Coronary artery (tissue), 2 donors: ENCODE data around the gene RAPGEF5.

Experiments used
- DNase-seq: peaks from one replicate; pipeline ENCODE4 v3.0.0-alpha.2; 2017; ENCODE audit warnings: low spot score
- H3K27ac ChIP-seq, 2 donors: fragments of 200-600 bp; sonication (generic); one replicate each; pipeline ENCODE4 v1.5.1; 2016 to 2019
- H3K4me3 ChIP-seq: fragments of 200-600 bp; sonication (generic); 2 replicates; pipeline ENCODE4 v1.5.1; 2016; ENCODE audit warnings: mild to moderate bottlenecking, moderate library complexity
- TF ChIP-seq, protein P1 (sequence below): fragments of 200-600 bp; sonication (generic); IDR thresholded peaks from one replicate; pipeline ENCODE4 v1.5.1; 2019; ENCODE audit warnings: antibody characterized with exemption

Gene RAPGEF5

DNA sequence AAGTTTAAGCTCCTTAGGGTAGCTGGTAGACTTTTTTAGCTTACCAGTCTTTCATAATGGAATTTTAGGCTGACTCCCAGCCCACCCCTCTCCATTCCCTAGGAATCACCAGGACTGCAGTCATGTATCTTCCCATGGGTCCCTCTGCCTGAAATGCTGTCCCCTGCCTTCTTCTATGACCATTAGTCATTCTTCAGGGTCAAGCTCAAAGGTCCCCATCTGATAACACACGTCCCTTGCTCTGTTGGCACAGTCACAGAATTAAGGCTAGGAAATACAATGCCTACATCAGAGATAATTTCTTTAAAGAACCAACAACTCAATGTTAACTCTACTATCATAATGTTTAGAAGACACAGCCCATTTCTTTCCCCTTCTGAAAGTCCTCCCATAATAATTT lies 140.6 kb downstream of the RAPGEF5 start:
- Histone ChIP-seq H3K4me3 (peak overlapping the region; percentile 73), H3K27ac (peak overlapping the region; percentile 15 to 83)
- TF ChIP-seq, protein P1, sequence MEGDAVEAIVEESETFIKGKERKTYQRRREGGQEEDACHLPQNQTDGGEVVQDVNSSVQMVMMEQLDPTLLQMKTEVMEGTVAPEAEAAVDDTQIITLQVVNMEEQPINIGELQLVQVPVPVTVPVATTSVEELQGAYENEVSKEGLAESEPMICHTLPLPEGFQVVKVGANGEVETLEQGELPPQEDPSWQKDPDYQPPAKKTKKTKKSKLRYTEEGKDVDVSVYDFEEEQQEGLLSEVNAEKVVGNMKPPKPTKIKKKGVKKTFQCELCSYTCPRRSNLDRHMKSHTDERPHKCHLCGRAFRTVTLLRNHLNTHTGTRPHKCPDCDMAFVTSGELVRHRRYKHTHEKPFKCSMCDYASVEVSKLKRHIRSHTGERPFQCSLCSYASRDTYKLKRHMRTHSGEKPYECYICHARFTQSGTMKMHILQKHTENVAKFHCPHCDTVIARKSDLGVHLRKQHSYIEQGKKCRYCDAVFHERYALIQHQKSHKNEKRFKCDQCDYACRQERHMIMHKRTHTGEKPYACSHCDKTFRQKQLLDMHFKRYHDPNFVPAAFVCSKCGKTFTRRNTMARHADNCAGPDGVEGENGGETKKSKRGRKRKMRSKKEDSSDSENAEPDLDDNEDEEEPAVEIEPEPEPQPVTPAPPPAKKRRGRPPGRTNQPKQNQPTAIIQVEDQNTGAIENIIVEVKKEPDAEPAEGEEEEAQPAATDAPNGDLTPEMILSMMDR: no peak
- no peak for DNase-seq

DNA sequence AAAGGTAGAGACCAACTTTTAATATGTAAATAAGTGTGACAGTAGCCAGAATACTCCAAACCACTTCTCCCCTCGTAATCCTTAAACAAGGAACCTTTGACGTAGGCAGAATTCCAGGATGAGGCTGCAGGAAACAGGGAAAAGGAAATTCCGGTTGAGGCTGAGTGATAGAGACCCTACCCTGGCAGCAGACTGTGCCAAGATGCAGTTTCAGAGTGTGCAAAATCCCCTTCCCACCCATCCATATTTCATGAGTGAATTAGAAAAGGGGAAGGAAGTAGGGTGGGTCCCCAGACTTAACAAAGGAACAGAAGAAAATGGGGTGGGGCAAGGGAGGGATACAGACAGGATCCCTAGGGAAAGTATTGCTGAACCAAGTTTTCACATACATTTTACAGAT lies 143.0 kb downstream of the RAPGEF5 start:
- Histone ChIP-seq H3K4me3 (peak overlapping the region; percentile 44), H3K27ac (peak overlapping the region; percentile 52 to 83)
- no peak for DNase-seq
- TF ChIP-seq, protein P1: no peak

DNA sequence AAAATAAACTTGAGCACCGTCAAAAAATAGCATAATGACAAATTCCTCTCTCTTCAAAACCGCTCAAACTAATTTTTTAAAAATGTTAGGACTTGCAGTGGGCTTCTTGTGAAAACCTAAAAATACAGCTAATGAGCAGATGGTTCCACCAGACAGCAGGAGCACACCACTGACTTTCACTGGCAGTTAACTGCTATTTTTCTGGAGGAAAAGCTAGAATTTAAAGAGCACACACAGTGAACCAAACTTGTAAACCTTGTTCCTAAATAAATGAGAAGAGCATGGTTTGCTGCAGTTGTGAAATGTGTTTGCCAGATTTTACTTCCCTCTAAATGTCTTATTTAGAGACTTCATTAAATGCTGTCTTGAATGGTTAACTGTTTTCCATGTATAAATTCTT lies 143.9 kb downstream of the RAPGEF5 start:
- no peak for DNase-seq
- TF ChIP-seq, protein P1: no peak
- Histone ChIP-seq H3K4me3 (peak overlapping the region; percentile 44), H3K27ac (peak overlapping the region; percentile 33 to 83)

DNA sequence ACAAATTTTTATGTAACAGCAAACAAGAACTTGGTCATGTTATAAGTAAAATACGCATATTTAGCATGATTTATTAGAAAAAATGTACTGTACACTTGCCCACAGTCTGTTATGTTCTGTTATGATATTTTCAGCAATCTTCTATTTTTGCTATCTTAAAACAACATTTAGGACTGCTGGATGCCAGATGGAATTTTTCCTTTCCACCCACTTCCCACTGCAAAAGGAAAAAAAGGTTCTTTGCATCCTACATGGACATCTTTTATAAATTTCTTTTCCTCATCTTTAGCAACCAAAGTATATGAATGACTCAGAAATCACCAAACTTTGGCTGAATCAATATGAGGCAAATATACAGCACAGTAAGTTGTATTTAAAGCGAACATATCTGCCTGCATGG lies 146.0 kb downstream of the RAPGEF5 start:
- no peak for DNase-seq
- H3K27ac ChIP-seq: peak overlapping the region in 1 of 2 donors; percentile 83
- peak overlapping the region; percentile 35 for H3K4me3 ChIP-seq
- TF ChIP-seq, protein P1: no peak

DNA sequence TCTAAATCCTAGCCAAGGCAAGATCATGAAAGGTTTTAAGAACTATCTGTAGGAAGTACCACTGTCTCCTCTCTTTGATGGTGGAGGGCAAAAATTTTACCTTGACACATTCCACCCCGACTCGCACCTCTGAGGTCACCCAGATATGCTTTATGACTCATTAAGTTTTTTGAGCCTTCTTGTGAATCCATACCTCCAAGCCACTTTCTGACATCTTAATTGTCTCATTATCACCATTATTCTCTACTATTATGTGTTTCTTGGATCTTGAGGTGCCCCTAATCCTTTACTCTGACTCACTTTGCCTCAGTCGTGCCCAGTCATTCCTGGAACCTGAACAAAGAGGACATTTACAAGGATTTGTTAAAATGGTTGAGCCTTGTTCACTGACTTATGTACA lies 146.6 kb downstream of the RAPGEF5 start:
- H3K4me3 ChIP-seq: no peak overlapping the region
- no peak for DNase-seq
- H3K27ac ChIP-seq: peak overlapping the region; percentile 24 to 66
- TF ChIP-seq, protein P1: no peak

DNA sequence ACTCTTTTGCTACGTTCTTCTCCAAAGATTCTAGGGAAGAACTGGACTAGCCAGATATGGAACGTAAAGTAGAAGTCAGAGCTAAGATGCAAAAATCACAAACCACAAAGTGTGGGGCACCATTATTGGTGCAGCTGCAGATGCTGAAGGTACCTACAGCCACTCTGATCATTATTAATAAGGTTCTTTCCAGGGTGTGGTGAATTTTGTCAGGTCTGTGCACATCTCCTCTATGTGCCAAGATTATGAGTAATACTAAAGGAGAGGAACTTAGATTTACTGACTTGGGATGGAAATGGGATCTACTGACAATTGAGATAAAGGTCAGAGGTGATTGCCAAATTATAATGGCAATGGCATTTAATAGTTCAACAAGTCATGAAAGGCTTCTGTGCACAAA lies 148.2 kb downstream of the RAPGEF5 start:
- peak overlapping the region; percentile 7 for H3K4me3 ChIP-seq
- H3K27ac ChIP-seq: peak overlapping the region in 1 of 2 donors; percentile 56
- DNase-seq: no peak
- TF ChIP-seq, protein P1: no peak

DNA sequence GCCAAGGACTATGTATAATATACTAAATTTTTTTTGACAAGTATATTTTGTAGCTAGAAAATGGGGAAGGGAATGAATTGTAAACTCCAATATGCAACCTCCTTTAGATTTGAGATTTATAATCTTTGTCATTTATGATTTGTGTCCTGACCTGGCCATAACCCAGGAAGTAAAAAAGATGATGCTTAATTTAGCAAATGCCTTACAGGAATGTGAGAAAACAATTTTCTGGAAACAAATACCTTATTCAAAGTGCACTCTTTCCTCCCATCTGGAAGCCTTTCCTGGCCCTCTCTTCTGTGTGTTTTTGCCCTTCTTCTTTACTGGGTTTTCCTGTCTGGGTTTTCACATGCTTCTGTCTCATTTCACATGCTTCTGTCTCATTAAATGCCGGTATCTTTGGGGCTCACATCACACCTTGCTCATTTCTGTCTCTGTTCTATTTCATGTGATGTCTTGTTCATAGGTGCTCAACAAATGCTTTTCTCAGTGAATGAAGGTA lies 149.2 kb downstream of the RAPGEF5 start:
- TF ChIP-seq, protein P1: no peak
- peak overlapping the region in 1 of 2 donors; percentile 11 for H3K27ac ChIP-seq
- DNase-seq: no peak
- H3K4me3 ChIP-seq: no peak overlapping the region
